Articular chondrocyte of knee joint (primary cell): ENCODE measurements around the gene MOXD1. TPM values are rescaled to one million over a fixed set of nuclear protein-coding genes. Genes with fewer than 3 reads are reported as not detected.

Experiments used
- total RNA-seq: library from RNA; depleted of rRNA; stranded (reverse); fragments of >200 nt; gene quantifications from 2 replicates; pipeline ENCODE4 v1.2.3, GENCODE V29; 2012

The MOXD1 gene
- 19.5 and 39.2 TPM in 2 replicates for total RNA-seq

GRCh38 chr6:132400883-132401617 lies at the start of gene MOXD1:
Gene MOXD1, minus strand, starts transcription at chr6:132401475. Its CDS starts 49 bp downstream, at chr6:132401426.

Other genes with a start within 250 kb of the MOXD1 start
- 38.7 and 49.4 TPM in 2 replicates for gene STX7, start 111.6 kb upstream of the MOXD1 start, total RNA-seq
- not detected in 2 replicates for gene TAAR9, start 136.8 kb upstream of the MOXD1 start, total RNA-seq
- not detected in 2 replicates for gene TAAR8, start 151.2 kb upstream of the MOXD1 start, total RNA-seq
- gene TAAR6, start 168.8 kb upstream of the MOXD1 start, total RNA-seq = not detected in 2 replicates
- gene TAAR5, start 188.3 kb upstream of the MOXD1 start, total RNA-seq = not detected in 2 replicates
- gene TAAR2, start 222.8 kb upstream of the MOXD1 start, total RNA-seq = not detected in 2 replicates